HUES64 (cell line): Measurements from ENCODE around the gene TSPAN1.

Experiments
- H3K27ac ChIP-seq: 2 replicates; pipeline ENCODE4 v1.7.0; 2013; ENCODE audit warnings: low read depth, low read length, inconsistent platforms
- H3K27me3 ChIP-seq: 2 replicates; pipeline ENCODE4 v1.6.1; 2013; ENCODE audit warnings: mild to moderate bottlenecking, low read length; ENCODE audit not compliant: insufficient read depth
- H3K36me3 ChIP-seq: 2 replicates; pipeline ENCODE4 v1.6.1; 2013; ENCODE audit warnings: mild to moderate bottlenecking, low read length; ENCODE audit not compliant: insufficient read depth
- H3K4me1 ChIP-seq: 2 replicates; pipeline ENCODE4 v1.6.1; 2013; ENCODE audit warnings: mild to moderate bottlenecking, low read length, moderate library complexity; ENCODE audit not compliant: insufficient read depth
- H3K4me3 ChIP-seq: 2 replicates; pipeline ENCODE4 v1.5.1; 2013; ENCODE audit warnings: mild to moderate bottlenecking, low read length, moderate library complexity
- H3K9ac ChIP-seq: 2 replicates; pipeline ENCODE4 v1.6.1; 2013; ENCODE audit warnings: mild to moderate bottlenecking, low read depth, low read length
- H3K9me3 ChIP-seq: 2 replicates; pipeline ENCODE4 v1.6.1; 2013; ENCODE audit warnings: low read depth, low read length; ENCODE audit not compliant: insufficient read depth
- WGBS: fragments of 150-250, 120-280 bp; methylation state at CpG from one replicate; pipeline ENCODE4 v1.1.7; 2013; ENCODE audit warnings: missing lambda C conversion rate; 5-methylcytosine and 5-hydroxymethylcytosine counted together

TSPAN1 gene

DNA sequence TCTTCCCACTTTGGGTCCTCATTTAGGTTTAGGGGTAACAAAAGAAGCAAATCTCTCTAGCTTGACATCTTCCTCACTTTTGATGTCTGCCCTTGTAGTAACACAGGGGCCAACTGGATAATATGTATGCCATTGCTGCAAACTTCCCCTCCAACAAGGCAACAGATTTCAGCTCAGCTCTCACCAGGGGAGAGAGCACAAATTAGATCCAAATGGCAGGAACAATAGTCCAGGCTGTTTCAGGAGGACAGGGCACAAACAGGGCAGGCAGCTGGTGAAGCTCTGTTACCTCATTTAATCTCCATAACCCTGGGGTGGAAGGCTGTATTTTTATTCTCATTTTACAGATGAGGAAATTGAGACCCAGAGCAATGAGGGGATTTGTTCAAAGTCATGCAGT is 38.2 kb upstream of the TSPAN1 start:
- H3K4me3 ChIP-seq: no peak overlapping the region
- H3K36me3 ChIP-seq: no peaks in the 10 kb centered on the region
- H3K27me3 ChIP-seq: no peaks in the 10 kb centered on the region
- no peak overlapping the region for H3K9ac ChIP-seq
- H3K4me1 ChIP-seq: peaks cover 8% of the 10 kb centered on the region
- no peak overlapping the region for H3K27ac ChIP-seq
- no peaks in the 10 kb centered on the region for H3K9me3 ChIP-seq

GRCh38 chr1:46137916-46138315 is 37.0 kb upstream of the TSPAN1 start:
- Histone ChIP-seq H3K27me3 (no peaks in the 10 kb centered on the region), H3K4me1 (peaks cover 8% of the 10 kb centered on the region), H3K4me3 (no peak overlapping the region), H3K36me3 (no peaks in the 10 kb centered on the region), H3K9ac (no peak overlapping the region), H3K27ac (no peak overlapping the region), H3K9me3 (no peaks in the 10 kb centered on the region)
- 81% methylated on average over 3 of the region's 3 CpGs for WGBS

DNA sequence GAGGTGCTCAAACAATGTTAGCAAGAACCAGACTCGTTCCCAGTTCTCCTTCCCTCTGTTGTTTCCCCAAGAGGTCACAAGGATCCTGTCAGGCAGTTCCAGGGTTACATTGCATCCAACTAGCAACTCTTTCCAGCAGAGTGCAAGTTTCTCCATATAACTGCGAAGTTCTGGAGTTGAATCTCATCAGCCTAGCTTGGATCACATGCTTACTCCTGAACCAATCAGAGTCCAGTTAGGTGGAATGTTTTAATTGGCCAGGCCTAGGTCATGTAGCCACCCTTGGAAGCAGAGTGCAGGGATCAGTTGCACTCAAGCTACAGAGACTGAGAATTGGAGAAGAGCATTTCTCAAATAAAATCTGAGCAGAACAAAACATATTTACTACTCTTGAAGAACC is 26.6 kb upstream of the TSPAN1 start:
- H3K27me3 ChIP-seq: no peaks in the 10 kb centered on the region
- no peaks in the 10 kb centered on the region for H3K36me3 ChIP-seq
- no peak overlapping the region for H3K4me3 ChIP-seq
- H3K9me3 ChIP-seq: no peaks in the 10 kb centered on the region
- no peak overlapping the region for H3K27ac ChIP-seq
- no peak overlapping the region for H3K9ac ChIP-seq
- no peaks in the 10 kb centered on the region for H3K4me1 ChIP-seq
- 95% methylated on average over 2 of the region's 2 CpGs for WGBS

GRCh38 chr1:46150085-46150484 is 24.8 kb upstream of the TSPAN1 start:
- no peak overlapping the region for H3K9ac ChIP-seq
- H3K36me3 ChIP-seq: no peaks in the 10 kb centered on the region
- no peaks in the 10 kb centered on the region for H3K9me3 ChIP-seq
- WGBS: 100% methylated on average over 2 of the region's 2 CpGs
- no peaks in the 10 kb centered on the region for H3K27me3 ChIP-seq
- no peaks in the 10 kb centered on the region for H3K4me1 ChIP-seq
- H3K27ac ChIP-seq: no peak overlapping the region
- no peak overlapping the region for H3K4me3 ChIP-seq

DNA sequence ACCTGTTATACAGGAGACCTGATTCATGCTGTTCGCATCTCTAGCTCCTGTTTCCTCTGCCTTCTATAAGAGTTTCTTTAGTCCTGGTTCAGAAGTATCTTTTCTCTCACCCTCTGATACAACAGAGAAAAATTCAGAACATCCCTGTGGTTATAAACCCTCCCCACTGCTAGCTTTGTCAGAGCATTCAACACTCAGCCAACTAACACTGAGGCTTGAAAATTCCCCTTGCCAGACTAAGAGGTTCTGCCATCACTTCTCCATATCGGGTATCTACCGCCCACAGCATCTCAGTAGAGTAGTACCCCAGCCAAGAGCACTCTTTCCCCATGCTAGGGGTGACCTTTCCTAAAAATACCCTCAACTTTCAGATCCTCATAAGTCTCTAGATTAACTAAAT is 22.9 kb upstream of the TSPAN1 start:
- WGBS: 90% methylated on average over 3 of the region's 3 CpGs
- Histone ChIP-seq H3K27ac (no peak overlapping the region), H3K9ac (no peak overlapping the region)

DNA sequence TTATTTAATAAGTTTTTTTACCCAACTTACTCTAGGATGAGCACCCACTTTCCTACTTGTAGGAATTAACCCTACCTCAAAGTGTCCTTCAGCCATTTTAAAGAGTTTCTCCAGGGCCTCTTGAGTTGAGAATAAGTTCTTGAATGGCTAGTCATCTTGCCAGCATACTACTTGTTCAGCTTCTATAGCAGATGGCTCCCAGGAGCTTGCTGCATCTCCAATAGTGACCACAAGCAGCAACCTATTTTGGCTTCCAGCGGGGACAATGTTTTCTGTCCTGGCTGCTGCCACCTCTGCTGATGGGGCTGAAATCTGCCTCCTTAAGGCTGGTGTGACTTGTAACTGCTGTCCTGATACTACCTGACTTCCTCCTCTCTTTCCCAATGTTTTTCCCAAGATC is 21.7 kb upstream of the TSPAN1 start:
- no peaks in the 10 kb centered on the region for H3K36me3 ChIP-seq
- H3K9ac ChIP-seq: no peak overlapping the region
- no peak overlapping the region for H3K4me3 ChIP-seq
- no peaks in the 10 kb centered on the region for H3K9me3 ChIP-seq
- no peak overlapping the region for H3K27ac ChIP-seq
- H3K27me3 ChIP-seq: no peaks in the 10 kb centered on the region
- 88% methylated on average over 1 of the region's 1 CpG for WGBS
- H3K4me1 ChIP-seq: no peaks in the 10 kb centered on the region

More for the DNA sequence above, 22.9 kb upstream of the TSPAN1 start:
- Histone ChIP-seq H3K36me3 (no peaks in the 10 kb centered on the region), H3K9me3 (no peaks in the 10 kb centered on the region), H3K4me1 (no peaks in the 10 kb centered on the region), H3K27me3 (no peaks in the 10 kb centered on the region), H3K4me3 (no peak overlapping the region)

- no peak overlapping the region for H3K9ac ChIP-seq
- no peaks in the 10 kb centered on the region for H3K4me1 ChIP-seq
- WGBS: 100% methylated on average over 1 of the region's 1 CpG
- H3K27ac ChIP-seq: no peak overlapping the region
- H3K9me3 ChIP-seq: no peaks in the 10 kb centered on the region
- H3K4me3 ChIP-seq: no peak overlapping the region
- no peaks in the 10 kb centered on the region for H3K36me3 ChIP-seq
- no peaks in the 10 kb centered on the region for H3K27me3 ChIP-seq
Observed at GRCh38 chr1:46153732-46154131, 21.2 kb upstream of the TSPAN1 start.

DNA sequence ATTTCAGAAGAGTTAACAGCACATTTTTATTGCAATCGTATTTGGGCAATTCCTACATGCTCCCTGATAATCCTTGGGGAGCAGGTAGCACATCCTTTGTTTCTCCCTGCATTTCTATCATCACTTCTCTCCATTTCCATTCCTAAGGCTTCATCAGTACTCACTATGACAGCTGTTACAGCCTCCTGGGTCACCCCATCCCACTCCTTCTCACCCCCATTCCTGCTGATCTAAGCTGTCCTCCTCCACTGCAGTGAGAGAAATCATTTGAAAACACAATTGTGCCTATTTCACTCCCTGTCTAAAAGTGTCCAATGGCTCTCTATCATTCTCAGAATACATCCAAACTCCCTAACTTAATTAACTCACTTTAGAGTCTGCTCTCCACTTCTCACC is 17.0 kb upstream of the TSPAN1 start:
- Histone ChIP-seq H3K4me1 (no peaks in the 10 kb centered on the region), H3K36me3 (no peaks in the 10 kb centered on the region), H3K9ac (no peak overlapping the region), H3K27me3 (no peaks in the 10 kb centered on the region), H3K27ac (no peak overlapping the region), H3K9me3 (no peaks in the 10 kb centered on the region), H3K4me3 (no peak overlapping the region)
- WGBS: 86% methylated on average over 1 of the region's 1 CpG

DNA sequence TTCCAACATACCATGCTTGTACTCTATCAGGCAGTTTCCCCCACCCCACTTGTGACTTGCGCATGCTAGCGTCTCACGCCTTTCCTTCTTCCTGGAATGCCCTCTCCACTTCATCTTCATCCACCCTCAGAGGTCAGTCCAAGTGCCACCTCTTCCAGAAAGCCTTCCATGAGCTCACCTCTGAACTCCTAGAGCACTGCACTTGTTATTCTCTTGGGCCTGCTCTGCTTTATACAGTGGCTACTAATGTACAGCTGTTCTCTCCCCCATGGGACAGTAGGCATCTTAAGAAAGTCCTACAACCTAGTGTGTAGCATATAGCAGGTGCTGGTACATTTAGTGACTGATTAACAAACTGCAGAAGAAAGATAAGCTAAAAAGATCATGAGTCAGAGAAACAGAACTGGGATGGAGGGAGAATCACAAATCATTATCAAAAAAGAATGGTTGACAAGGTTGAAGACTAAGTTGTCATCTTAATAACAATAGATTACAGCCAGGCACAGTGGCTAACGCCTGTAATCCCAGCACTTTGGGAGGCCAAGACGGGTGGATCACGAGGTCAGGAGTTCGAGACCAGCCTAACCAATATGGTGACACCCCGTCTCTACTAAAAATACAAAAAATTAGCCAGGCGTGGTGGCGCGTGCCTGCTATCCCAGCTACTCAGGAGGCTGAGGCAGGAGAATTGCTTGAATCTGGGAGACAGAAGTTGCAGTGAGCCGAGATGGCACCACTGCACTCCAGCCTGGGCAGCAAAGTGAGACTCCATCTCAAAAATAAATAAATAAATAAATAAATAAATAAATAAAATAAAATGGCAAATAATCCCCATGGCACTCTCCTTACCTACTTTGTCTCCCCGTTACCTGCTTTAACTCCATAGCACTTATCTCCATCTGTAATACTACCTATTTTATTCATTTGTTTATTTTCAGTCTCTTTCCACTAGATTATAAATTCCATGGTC is 16.3 kb upstream of the TSPAN1 start:
- Histone ChIP-seq H3K27me3 (no peaks in the 10 kb centered on the region), H3K4me3 (no peak overlapping the region), H3K4me1 (no peaks in the 10 kb centered on the region), H3K27ac (no peak overlapping the region), H3K9ac (no peak overlapping the region), H3K36me3 (no peaks in the 10 kb centered on the region), H3K9me3 (no peaks in the 10 kb centered on the region)
- WGBS: 93% methylated on average over 13 of the region's 13 CpGs

- Histone ChIP-seq H3K36me3 (no peaks in the 10 kb centered on the region), H3K27ac (no peak overlapping the region), H3K27me3 (no peaks in the 10 kb centered on the region), H3K9ac (no peak overlapping the region), H3K4me3 (no peak overlapping the region), H3K9me3 (no peaks in the 10 kb centered on the region), H3K4me1 (no peaks in the 10 kb centered on the region)
- 89% methylated on average over 3 of the region's 3 CpGs for WGBS
Observed at GRCh38 chr1:46159516-46159915, 15.4 kb upstream of the TSPAN1 start.

DNA sequence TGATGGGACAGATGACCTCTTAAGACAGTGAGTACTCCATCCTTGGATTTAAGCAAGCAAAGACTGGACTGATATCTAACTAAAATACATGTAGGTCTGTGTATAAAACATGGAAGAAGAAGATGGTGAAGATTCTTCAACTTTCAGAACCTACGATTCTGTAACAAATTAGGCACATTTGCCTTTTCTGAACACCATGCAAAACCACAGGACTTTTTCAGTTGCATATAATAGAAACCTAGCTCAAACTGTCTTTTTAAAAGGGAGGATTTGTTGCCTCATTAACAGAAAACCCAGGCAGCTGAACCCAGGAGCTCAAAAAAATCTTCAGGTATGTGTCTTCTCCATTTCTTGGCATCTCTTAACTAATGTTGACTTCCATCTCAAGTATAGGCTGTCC is 14.7 kb upstream of the TSPAN1 start:
- no peaks in the 10 kb centered on the region for H3K4me1 ChIP-seq
- H3K27me3 ChIP-seq: no peaks in the 10 kb centered on the region
- no peak overlapping the region for H3K4me3 ChIP-seq
- H3K27ac ChIP-seq: no peak overlapping the region
- H3K9me3 ChIP-seq: no peaks in the 10 kb centered on the region
- WGBS: 100% methylated on average over 1 of the region's 1 CpG
- H3K9ac ChIP-seq: no peak overlapping the region
- no peaks in the 10 kb centered on the region for H3K36me3 ChIP-seq
